ENCODE data around the gene THAP10. TPM values are rescaled to one million over a fixed set of nuclear protein-coding genes. Genes with fewer than 3 reads are reported as not detected.
"Not testable (repeated sequence)": the region's sequence is repeated elsewhere in the genome, so short reads cannot be mapped to it uniquely, and the experiment has no call there.

THAP10 gene
- total RNA-seq, 6 experiments from 2014 or later: 0.83 to 2.8 (median 1.4) TPM

- peak in 1 of 4 donors; percentile 17 for ATAC-seq
- DNase-seq: no peak
- H3K27me3 ChIP-seq: no peaks in the 10 kb centered on the region
- H3K9me3 ChIP-seq: no peaks in the 10 kb centered on the region
- 93% methylated on average over 2 of the region's 4 CpGs for WGBS (ENCODE audit: insufficient coverage, low coverage, low lambda C conversion rate, missing lambda C conversion rate)
- H3K4me3 ChIP-seq: no peak overlapping the region
- intact Hi-C loops (cut with DNase I): no loop called here
- no peaks in the 10 kb centered on the region for H3K4me1 ChIP-seq
- H3K27ac ChIP-seq: no peak overlapping the region
- no peaks in the 10 kb centered on the region for H3K36me3 ChIP-seq
- TF ChIP-seq POLR2A (IDR thresholded peaks at IDR 0.05): no peak
These were observed 28.6 kb downstream of the THAP10 start for GRCh38 chr15:70863450-70864218.

- H3K27ac ChIP-seq: no peak overlapping the region
- intact Hi-C loops (cut with DNase I): no loop called here
- 100% methylated on average over 1 of the region's 11 CpGs for WGBS (ENCODE audit: insufficient coverage, low coverage, low lambda C conversion rate, missing lambda C conversion rate)
- no peaks in the 10 kb centered on the region for H3K27me3 ChIP-seq
- ATAC-seq (no peak), DNase-seq (no peak)
- H3K9me3 ChIP-seq: no peaks in the 10 kb centered on the region
- TF ChIP-seq POLR2A (IDR thresholded peaks at IDR 0.05): no peak
- TF ChIP-seq CTCF (IDR thresholded peaks at IDR 0.05): no peak
- no peaks in the 10 kb centered on the region for H3K4me1 ChIP-seq
- no peak overlapping the region for H3K4me3 ChIP-seq
- no peaks in the 10 kb centered on the region for H3K36me3 ChIP-seq
These were observed 32.2 kb downstream of the THAP10 start for GRCh38 chr15:70859998-70860397.

- Histone ChIP-seq H3K9me3 (no peaks in the 10 kb centered on the region), H3K4me1 (no peaks in the 10 kb centered on the region), H3K27me3 (no peaks in the 10 kb centered on the region), H3K27ac (no peak overlapping the region), H3K4me3 (no peak overlapping the region), H3K36me3 (no peaks in the 10 kb centered on the region)
- ATAC-seq (no peak), DNase-seq (no peak)
- 80% methylated on average over 1 of the region's 14 CpGs for WGBS (ENCODE audit: insufficient coverage, low coverage, low lambda C conversion rate, missing lambda C conversion rate)
- intact Hi-C loops (cut with DNase I): no loop called here
- TF ChIP-seq POLR2A (IDR thresholded peaks at IDR 0.05): no peak
- TF ChIP-seq CTCF (IDR thresholded peaks at IDR 0.05): no peak
These were observed 32.8 kb downstream of the THAP10 start for GRCh38 chr15:70859322-70859908.

- H3K4me3 ChIP-seq; intact Hi-C loops (cut with DNase I); H3K36me3 ChIP-seq; ATAC-seq; H3K27me3 ChIP-seq; H3K4me1 ChIP-seq; H3K9me3 ChIP-seq; H3K27ac ChIP-seq; DNase-seq: not testable (repeated sequence)
- WGBS (ENCODE audit: insufficient coverage, low coverage, low lambda C conversion rate, missing lambda C conversion rate): 44% methylated on average over 2 of the region's 9 CpGs
These were observed 33.5 kb downstream of the THAP10 start for GRCh38 chr15:70858614-70859321.

GRCh38 chr15:70857562-70858285, 34.5 kb downstream of the THAP10 start:
- WGBS (ENCODE audit: insufficient coverage, low coverage, low lambda C conversion rate, missing lambda C conversion rate): 81% methylated on average over 3 of the region's 3 CpGs
- no peak for ATAC-seq
- no peak for DNase-seq
- Histone ChIP-seq H3K4me3 (no peak overlapping the region), H3K36me3 (no peaks in the 10 kb centered on the region), H3K4me1 (peaks cover 0 to 3% (median 0%) of the 10 kb centered on the region in 4 donors), H3K9me3 (no peaks in the 10 kb centered on the region), H3K27ac (no peak overlapping the region), H3K27me3 (no peaks in the 10 kb centered on the region)
- TF ChIP-seq CTCF (IDR thresholded peaks at IDR 0.05): no peak
- TF ChIP-seq POLR2A (IDR thresholded peaks at IDR 0.05): no peak
- intact Hi-C loops (cut with DNase I): no loop called here
